Trophoblast cell (in vitro differentiated cells and primary cell): Measurements from ENCODE around the gene NWD2. TPM values are rescaled to one million over a fixed set of nuclear protein-coding genes. Genes with fewer than 3 reads are reported as not detected.
A peak's percentile ranks its signal among the peaks of the same experiment; 100 is the strongest.
"Not testable (repeated sequence)": the region's sequence is repeated elsewhere in the genome, so short reads cannot be mapped to it uniquely, and the experiment has no call there.

ENCODE experiments used
- DNase-seq, 2 donors: peaks; one replicate each; pipeline ENCODE4 v3.0.0-alpha.2; 2016
- H2AFZ ChIP-seq: 2 replicates; pipeline ENCODE4 v1.6.1; 2013; ENCODE audit warnings: low read length, moderate library complexity, mild to moderate bottlenecking; ENCODE audit not compliant: insufficient read depth, poor library complexity
- H2AK5ac ChIP-seq: 2 replicates; pipeline ENCODE4 v1.6.1; 2013; ENCODE audit warnings: mild to moderate bottlenecking, low read length
- H2BK120ac ChIP-seq: 2 replicates; pipeline ENCODE4 v1.6.1; 2013; ENCODE audit warnings: low read length, mild to moderate bottlenecking, moderate library complexity; ENCODE audit not compliant: insufficient read depth, poor library complexity
- H2BK12ac ChIP-seq: 2 replicates; pipeline ENCODE4 v1.6.1; 2013; ENCODE audit warnings: mild to moderate bottlenecking, low read length, moderate library complexity
- H2BK5ac ChIP-seq: 2 replicates; pipeline ENCODE4 v1.6.1; 2013; ENCODE audit warnings: low read length, low read depth, moderate library complexity, mild to moderate bottlenecking; ENCODE audit not compliant: poor library complexity
- H3K14ac ChIP-seq: 2 replicates; pipeline ENCODE4 v1.6.1; 2013; ENCODE audit warnings: mild to moderate bottlenecking, low read length
- H3K18ac ChIP-seq: 2 replicates; pipeline ENCODE4 v1.6.1; 2013; ENCODE audit warnings: mild to moderate bottlenecking, low read length
- H3K23ac ChIP-seq: 2 replicates; pipeline ENCODE4 v1.6.1; 2013; ENCODE audit warnings: low read length
- H3K27ac ChIP-seq: 2 replicates; pipeline ENCODE4 v1.5.1; 2013; ENCODE audit warnings: low read depth, mild to moderate bottlenecking, inconsistent platforms, low read length, moderate library complexity
- H3K27me3 ChIP-seq: 2 replicates; pipeline ENCODE4 v1.6.1; 2013; ENCODE audit warnings: inconsistent platforms, mild to moderate bottlenecking, low read length, moderate library complexity; ENCODE audit not compliant: insufficient read depth
- H3K36me3 ChIP-seq, 2 experiments: 1 replicate in 1 of 2; 2 replicates in 1 of 2; pipeline ENCODE4 v1.6.1; 2013; ENCODE audit warnings: low read length in 2 of 2, mild to moderate bottlenecking in 2 of 2, moderate library complexity in 1 of 2; ENCODE audit not compliant: insufficient read depth in 2 of 2, control insufficient read depth in 1 of 2
- H3K4ac ChIP-seq: 2 replicates; pipeline ENCODE4 v1.6.1; 2013; ENCODE audit warnings: low read depth, mild to moderate bottlenecking, low read length, moderate library complexity
- H3K4me1 ChIP-seq, 2 experiments: 1 replicate in 1 of 2; 2 replicates in 1 of 2; pipeline ENCODE4 v1.6.1; 2013; ENCODE audit warnings: low read length in 2 of 2, mild to moderate bottlenecking in 2 of 2, moderate library complexity in 1 of 2; ENCODE audit not compliant: insufficient read depth in 2 of 2, control insufficient read depth in 1 of 2
- H3K4me2 ChIP-seq: 2 replicates; pipeline ENCODE4 v1.6.1; 2013; ENCODE audit warnings: inconsistent platforms, mild to moderate bottlenecking, low read length, moderate library complexity
- H3K4me3 ChIP-seq: 2 replicates; pipeline ENCODE4 v1.5.1; 2013; ENCODE audit warnings: mild to moderate bottlenecking, low read depth, low read length, inconsistent platforms
- H3K79me1 ChIP-seq: one replicate; pipeline ENCODE4 v1.6.1; 2013; ENCODE audit warnings: low read length
- H3K79me2 ChIP-seq: 2 replicates; pipeline ENCODE4 v1.6.1; 2013; ENCODE audit warnings: low read length, mild to moderate bottlenecking; ENCODE audit not compliant: control insufficient read depth, insufficient read depth, poor library complexity
- H3K9ac ChIP-seq: 2 replicates; pipeline ENCODE4 v1.6.1; 2013; ENCODE audit warnings: mild to moderate bottlenecking, low read length
- H3K9me3 ChIP-seq: 2 replicates; pipeline ENCODE4 v1.6.1; 2013; ENCODE audit warnings: low read depth, mild to moderate bottlenecking, control low read depth, inconsistent platforms, low read length; ENCODE audit not compliant: insufficient read depth
- H4K12ac ChIP-seq: 2 replicates; pipeline ENCODE4 v1.6.1; 2013; ENCODE audit warnings: low read depth, mild to moderate bottlenecking, low read length, moderate library complexity
- H4K8ac ChIP-seq: 2 replicates; pipeline ENCODE4 v1.6.1; 2013; ENCODE audit warnings: low read depth, mild to moderate bottlenecking, low read length, moderate library complexity
- H4K91ac ChIP-seq: one replicate; pipeline ENCODE4 v1.6.1; 2013; ENCODE audit warnings: low read depth, mild to moderate bottlenecking, low read length, moderate library complexity
- WGBS: extraction: QIAGEN DNeasy Blood & Tissue Kit; methylation state at CpG from one replicate; pipeline ENCODE4 v1.1.7; 2013; ENCODE audit warnings: missing lambda C conversion rate; ENCODE audit not compliant: insufficient read length, insufficient coverage; ENCODE audit errors: extremely low coverage; 5-methylcytosine and 5-hydroxymethylcytosine counted together
- polyA plus RNA-seq: library from polyadenylated mRNA; stranded (reverse); fragments of 200-250 nt; gene quantifications from 2 replicates; pipeline ENCODE4 v1.2.3, GENCODE V29; 2013

The NWD2 gene
- 0.04 TPM in 2 replicates for polyA plus RNA-seq

GRCh38 chr4:37244583-37245390 lies at the start of gene NWD2:
NWD2 (plus strand) TSS chr4:37244743; CDS start chr4:37245068, 325 bp downstream.
- no peak within 1 kb of the TSS for H2BK5ac ChIP-seq
- no peak within 1 kb of the TSS for H4K12ac ChIP-seq
- peak in 1 of 2 donors; percentile 32 for DNase-seq
- H3K79me1 ChIP-seq: no peaks in the 10 kb centered on the region
- no peaks in the 10 kb centered on the region for H3K36me3 ChIP-seq
- H2BK120ac ChIP-seq: no peak within 1 kb of the TSS
- H3K27ac ChIP-seq: no peak within 1 kb of the TSS
- H4K91ac ChIP-seq: no peak within 1 kb of the TSS
- peaks cover 3% of the 10 kb centered on the region for H3K9me3 ChIP-seq
- no peak within 1 kb of the TSS for H4K8ac ChIP-seq
- no peak within 1 kb of the TSS for H2AK5ac ChIP-seq
- no peak within 1 kb of the TSS for H3K14ac ChIP-seq
- H3K18ac ChIP-seq: no peak within 1 kb of the TSS
- H3K4me2 ChIP-seq: peak within 1 kb of the TSS; percentile 91
- peak within 1 kb of the TSS; percentile 66 for H3K4me3 ChIP-seq
- H3K4me1 ChIP-seq: peaks cover 6 to 12% of the 10 kb centered on the region in 2 experiments
- WGBS: no CpG with 5 or more reads among the region's 95 CpGs
- no peak within 1 kb of the TSS for H2BK12ac ChIP-seq
- H3K9ac ChIP-seq: no peak within 1 kb of the TSS
- no peak within 1 kb of the TSS for H2AFZ ChIP-seq
- no peak within 1 kb of the TSS for H3K23ac ChIP-seq
- no peaks in the 10 kb centered on the region for H3K79me2 ChIP-seq
- H3K4ac ChIP-seq: no peak within 1 kb of the TSS
- H3K27me3 ChIP-seq: peaks cover 34% of the 10 kb centered on the region

GRCh38 chr4:37197899-37198298 lies 46.6 kb upstream of the NWD2 start:
- Histone ChIP-seq H3K4me1 (no peaks in the 10 kb centered on the region), H4K12ac (no peak overlapping the region)

GRCh38 chr4:37204740-37205139 lies 39.8 kb upstream of the NWD2 start:
- H2AFZ ChIP-seq, DNase-seq, H2BK120ac ChIP-seq, H3K23ac ChIP-seq, H3K27me3 ChIP-seq, H3K4me3 ChIP-seq, H3K9me3 ChIP-seq, H3K79me1 ChIP-seq, H3K9ac ChIP-seq, H2BK5ac ChIP-seq, H3K4ac ChIP-seq, H4K12ac ChIP-seq, H2AK5ac ChIP-seq, H3K36me3 ChIP-seq, H3K79me2 ChIP-seq, H2BK12ac ChIP-seq, H3K14ac ChIP-seq, H3K4me2 ChIP-seq, H3K18ac ChIP-seq, H4K91ac ChIP-seq, H3K27ac ChIP-seq, H4K8ac ChIP-seq, H3K4me1 ChIP-seq: not testable (repeated sequence)
- no CpG with 5 or more reads among the region's 1 CpG for WGBS

More at GRCh38 chr4:37197899-37198298, 46.6 kb upstream of the NWD2 start:
- Histone ChIP-seq H3K27ac (no peak overlapping the region), H3K4ac (no peak overlapping the region), H3K9ac (no peak overlapping the region), H2BK5ac (no peak overlapping the region), H4K91ac (no peak overlapping the region), H2AFZ (no peak overlapping the region), H2BK12ac (no peak overlapping the region), H3K79me1 (no peaks in the 10 kb centered on the region), H3K79me2 (no peaks in the 10 kb centered on the region), H3K27me3 (no peaks in the 10 kb centered on the region), H3K23ac (no peak overlapping the region), H3K4me2 (no peak overlapping the region), H2AK5ac (no peak overlapping the region), H3K9me3 (no peaks in the 10 kb centered on the region), H3K36me3 (no peaks in the 10 kb centered on the region), H2BK120ac (no peak overlapping the region), H3K4me3 (no peak overlapping the region), H3K18ac (no peak overlapping the region), H3K14ac (no peak overlapping the region), H4K8ac (no peak overlapping the region)
- no CpG with 5 or more reads among the region's 3 CpGs for WGBS
- no peak for DNase-seq

GRCh38 chr4:37216209-37216608 lies 28.3 kb upstream of the NWD2 start:
- H3K9me3 ChIP-seq: no peaks in the 10 kb centered on the region
- H2BK5ac ChIP-seq: no peak overlapping the region
- H3K9ac ChIP-seq: no peak overlapping the region
- H3K79me2 ChIP-seq: no peaks in the 10 kb centered on the region
- no peak overlapping the region for H4K91ac ChIP-seq
- H2BK120ac ChIP-seq: no peak overlapping the region
- no peak overlapping the region for H3K23ac ChIP-seq
- peaks cover 0 to 2% of the 10 kb centered on the region in 2 experiments for H3K4me1 ChIP-seq
- no peak overlapping the region for H2BK12ac ChIP-seq
- no peaks in the 10 kb centered on the region for H3K27me3 ChIP-seq
- no peak overlapping the region for H2AFZ ChIP-seq
- no peak overlapping the region for H3K4me2 ChIP-seq
- H3K14ac ChIP-seq: no peak overlapping the region
- no peak overlapping the region for H3K4me3 ChIP-seq
- H3K36me3 ChIP-seq: no peaks in the 10 kb centered on the region
- no CpG with 5 or more reads among the region's 2 CpGs for WGBS
- no peak overlapping the region for H2AK5ac ChIP-seq
- H4K12ac ChIP-seq: no peak overlapping the region
- no peak overlapping the region for H4K8ac ChIP-seq
- no peak overlapping the region for H3K27ac ChIP-seq
- no peak overlapping the region for H3K4ac ChIP-seq
- no peak overlapping the region for H3K18ac ChIP-seq
- H3K79me1 ChIP-seq: no peaks in the 10 kb centered on the region
- no peak for DNase-seq
